ENCODE measurements around the gene PSMB8.

DNA sequence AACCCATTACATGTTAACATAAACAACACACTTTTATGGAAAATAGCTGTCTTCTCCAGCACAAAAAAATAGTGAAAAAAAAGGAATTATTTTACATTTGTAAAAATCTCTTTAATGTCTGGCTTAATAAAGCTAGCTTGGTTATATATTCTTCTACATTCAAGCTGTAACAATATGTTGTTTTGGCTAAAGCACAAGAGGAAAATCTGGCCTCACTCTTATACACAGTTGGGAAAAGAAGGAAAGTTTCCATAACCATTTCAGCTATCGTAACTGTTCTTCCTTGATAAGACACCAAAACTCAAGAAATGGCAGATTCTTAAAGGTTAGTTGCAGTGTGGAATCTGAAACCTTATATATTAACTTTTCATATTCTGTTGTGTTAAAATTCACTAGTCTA, 34.7 kb downstream of the PSMB8 start:
- TF ChIP-seq CTCF (optimal IDR thresholded peaks at IDR 0.05 in 1 of 3, IDR thresholded peaks at IDR 0.05 in 1 of 3, conservative IDR thresholded peaks at IDR 0.05 in 1 of 3; ENCODE audit: extremely low read depth in 1 of 3, insufficient read depth in 2 of 3, low read length in 3 of 3): no peak
- no peak for TF ChIP-seq EZH2 (IDR thresholded peaks at IDR 0.05; ENCODE audit: low read length)

Measured in keratinocyte (primary cell).